DOHH2 (cell line): ENCODE measurements around the gene CEMIP.

ENCODE experiments used
- CTCF ChIP-seq: fragments of 200-600 bp; sonication (generic); IDR thresholded peaks from one replicate; pipeline ENCODE4 v1.5.1; 2014; ENCODE audit warnings: antibody characterized with exemption, mild to moderate bottlenecking, low read depth, low read length; ENCODE audit not compliant: poor library complexity, severe bottlenecking
- EZH2phosphoT487 ChIP-seq: fragments of 200-600 bp; sonication (generic); IDR thresholded peaks from 2 replicates; pipeline ENCODE4 v1.6.1; 2017; ENCODE audit warnings: borderline replicate concordance, mild to moderate bottlenecking, antibody characterized with exemption, low read length, moderate library complexity, mixed read lengths

GRCh38 chr15:80870366-80870765, 91.2 kb downstream of the CEMIP start:
- TF ChIP-seq CTCF (no peak), EZH2phosphoT487 (no peak)
